ENCODE results near the gene GNAT2. TPM values are rescaled to one million over a fixed set of nuclear protein-coding genes. Genes with fewer than 3 reads are reported as not detected.

GNAT2 gene
- polyA plus RNA-seq (2011; rRNA removed) (0.09 and 0.15 TPM in 2 replicates), polyA minus RNA-seq (2011; rRNA and poly(A)+ RNA removed) (not detected in 2 replicates)

DNA sequence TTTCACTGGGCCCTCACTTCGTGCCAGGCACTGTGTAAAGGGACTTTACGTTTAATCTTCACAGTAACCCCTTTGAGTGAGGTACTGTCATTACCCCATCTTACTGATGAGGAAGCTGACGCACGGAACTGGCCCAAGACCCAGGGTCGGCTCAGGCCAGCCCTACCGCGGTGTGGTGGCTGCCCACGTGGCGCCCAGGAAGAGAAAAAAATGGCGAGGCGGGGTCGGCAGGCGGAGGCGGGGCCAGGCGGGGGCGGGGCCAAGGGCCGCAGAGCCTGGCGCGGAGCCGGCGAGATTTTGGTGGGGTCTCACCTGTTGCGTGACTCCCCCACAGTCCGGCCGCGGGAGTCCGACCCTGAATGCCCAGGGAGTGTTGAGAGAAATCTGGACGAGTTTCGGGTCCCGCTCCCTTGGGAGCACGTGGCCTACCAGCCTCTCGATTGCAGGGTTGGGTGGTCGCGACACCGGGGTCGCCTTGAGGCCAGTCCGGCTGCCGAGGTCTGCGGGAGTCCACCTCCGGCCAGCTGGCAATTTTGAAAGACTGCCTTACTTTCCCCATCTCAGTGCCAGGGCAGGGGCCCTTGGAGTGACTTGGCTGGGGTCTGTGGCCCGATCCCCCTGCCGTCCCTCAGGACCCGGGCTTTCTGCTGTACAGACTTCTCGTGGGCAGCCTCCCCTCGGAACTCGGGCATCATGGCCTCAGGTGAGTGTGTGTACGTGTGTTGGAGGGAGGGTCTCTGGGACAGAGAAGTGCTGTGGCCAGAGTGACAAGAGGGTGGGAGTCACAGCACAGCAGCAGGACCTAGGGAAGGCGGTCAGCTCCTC, at the start of gene GNAT2, which contains the start of gene AMPD2:
GNAT2 (minus strand) TSS at position 41 of the 825 bp plus-strand sequence. CDS start 6,746 bp downstream, outside the sequence.
AMPD2 (plus strand) TSS at position 262 of the 825 bp plus-strand sequence. CDS start 1,339 bp downstream, outside the sequence.
- CTCF ChIA-PET, result interaction anchor here (0.5 to 13.3 kb wide), 7 partner anchors 19 to 154 kb away, joined by 3 to 153 read pairs (median 4); partner anchors contain the start of gene GNAI3
- no peak for DNase-seq (ENCODE audit: low read depth)
- TF ChIP-seq, protein P1, sequence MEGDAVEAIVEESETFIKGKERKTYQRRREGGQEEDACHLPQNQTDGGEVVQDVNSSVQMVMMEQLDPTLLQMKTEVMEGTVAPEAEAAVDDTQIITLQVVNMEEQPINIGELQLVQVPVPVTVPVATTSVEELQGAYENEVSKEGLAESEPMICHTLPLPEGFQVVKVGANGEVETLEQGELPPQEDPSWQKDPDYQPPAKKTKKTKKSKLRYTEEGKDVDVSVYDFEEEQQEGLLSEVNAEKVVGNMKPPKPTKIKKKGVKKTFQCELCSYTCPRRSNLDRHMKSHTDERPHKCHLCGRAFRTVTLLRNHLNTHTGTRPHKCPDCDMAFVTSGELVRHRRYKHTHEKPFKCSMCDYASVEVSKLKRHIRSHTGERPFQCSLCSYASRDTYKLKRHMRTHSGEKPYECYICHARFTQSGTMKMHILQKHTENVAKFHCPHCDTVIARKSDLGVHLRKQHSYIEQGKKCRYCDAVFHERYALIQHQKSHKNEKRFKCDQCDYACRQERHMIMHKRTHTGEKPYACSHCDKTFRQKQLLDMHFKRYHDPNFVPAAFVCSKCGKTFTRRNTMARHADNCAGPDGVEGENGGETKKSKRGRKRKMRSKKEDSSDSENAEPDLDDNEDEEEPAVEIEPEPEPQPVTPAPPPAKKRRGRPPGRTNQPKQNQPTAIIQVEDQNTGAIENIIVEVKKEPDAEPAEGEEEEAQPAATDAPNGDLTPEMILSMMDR (IDR thresholded peaks at IDR 0.05; ENCODE audit: insufficient read depth, low read depth, low read length), result no peak
- H3K4me3 ChIP-seq (ENCODE audit: low read depth, low read length), result peak within 1 kb of the TSS; percentile 83
- peaks cover 1% of the 10 kb centered on the region; the same call in 1 of the 2 replicates for H3K36me3 ChIP-seq (ENCODE audit: control insufficient read depth, insufficient read depth, low read length)
- no peaks in the 10 kb centered on the region for H3K27me3 ChIP-seq (ENCODE audit: control insufficient read depth, insufficient read depth, low read length)
- POLR2A ChIA-PET, result interaction anchor here (0.8 kb wide), 1 partner anchor 71 kb away, joined by 6 read pairs; the partner anchor contains the start of gene GNAI3

DNA sequence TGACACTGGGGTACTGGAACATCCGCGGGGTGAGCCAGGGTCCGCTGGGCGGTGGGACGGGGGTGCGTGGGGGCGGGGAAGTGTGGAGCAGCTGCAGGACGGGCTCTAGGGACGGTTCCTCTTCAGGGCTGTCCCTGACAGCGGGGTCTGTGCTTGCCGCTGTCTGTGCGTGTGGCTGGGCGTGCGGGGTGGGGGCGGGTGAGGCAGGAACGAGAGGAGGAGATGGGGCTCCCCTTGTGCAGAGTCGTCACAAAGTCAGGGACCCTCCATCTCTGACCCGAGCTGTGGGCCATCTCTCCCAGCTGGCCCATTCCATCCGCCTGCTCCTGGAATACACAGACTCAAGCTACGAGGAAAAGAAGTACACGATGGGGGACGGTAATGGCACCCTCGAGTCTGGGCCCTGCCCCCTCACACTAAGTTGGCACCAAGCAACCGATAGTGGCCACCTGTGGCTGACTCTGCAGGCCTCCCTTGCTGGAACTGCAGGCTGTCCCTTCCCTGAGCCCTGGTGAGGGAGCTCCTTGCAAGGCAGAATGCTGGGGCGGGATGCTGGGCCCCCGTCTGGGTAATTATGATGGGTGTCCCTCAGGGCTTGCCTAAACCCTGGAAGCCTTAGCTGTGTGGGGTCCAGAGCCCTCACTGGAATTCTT, 48.8 kb upstream of the GNAT2 start:
- no peaks in the 10 kb centered on the region for H3K27me3 ChIP-seq (ENCODE audit: control insufficient read depth, insufficient read depth, low read length)
- 0 out of 2 replicates have a peak, but pooled peaks cover 3% of the 10 kb centered on the region for H3K36me3 ChIP-seq (ENCODE audit: control insufficient read depth, insufficient read depth, low read length)
- ChIA-PET CTCF (interaction anchor here (0.8 to 1.5 kb wide), 4 partner anchors 28 to 316 kb away, joined by 3 to 7 read pairs (median 4); partner anchors contain the start of gene AHCYL1), POLR2A (no interaction called here)
- TF ChIP-seq, protein P1 (IDR thresholded peaks at IDR 0.05; ENCODE audit: insufficient read depth, low read depth, low read length), result no peak
- no peak for DNase-seq (ENCODE audit: low read depth)
- H3K4me3 ChIP-seq (ENCODE audit: low read depth, low read length), result peak overlapping the region; percentile 65

DNA sequence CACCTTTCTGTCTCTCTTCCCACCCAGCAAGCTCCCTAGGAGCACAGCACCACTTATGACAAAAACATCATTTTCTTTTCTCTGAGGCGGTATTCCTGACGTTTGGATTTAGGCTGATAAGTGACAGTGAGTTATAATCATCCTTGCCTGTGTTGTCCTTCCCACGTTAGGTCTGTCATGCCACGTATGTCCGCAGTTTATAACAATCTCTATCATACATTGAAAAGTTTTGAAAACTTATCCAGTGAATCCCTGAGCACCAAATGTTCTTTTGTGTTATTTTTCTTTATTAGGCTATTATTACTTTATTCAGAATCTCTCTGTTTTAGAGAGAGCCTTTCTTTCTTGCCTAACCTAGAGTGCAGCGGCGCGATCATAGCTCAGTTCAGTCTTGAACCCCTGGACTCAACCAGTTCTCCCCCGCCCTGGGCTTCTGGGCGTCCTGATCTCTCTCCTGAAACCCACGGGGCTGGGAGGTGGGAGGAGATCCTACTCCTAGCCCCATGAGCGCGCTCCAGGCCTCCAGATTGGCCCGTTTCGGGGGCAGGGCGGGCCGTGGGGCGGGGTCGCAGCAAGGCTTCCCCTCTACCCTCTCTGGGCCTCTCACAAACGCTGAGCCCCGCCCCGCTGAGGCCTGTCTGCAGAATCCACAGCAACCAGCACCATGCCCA, 48.2 kb upstream of the GNAT2 start, which contains the start of gene GSTM2:
GSTM2 (plus strand) TSS at position 606 of the 671 bp plus-strand sequence; CDS start at position 665, 59 bp downstream.
- no peaks in the 10 kb centered on the region for H3K27me3 ChIP-seq (ENCODE audit: control insufficient read depth, insufficient read depth, low read length)
- TF ChIP-seq, protein P1 (IDR thresholded peaks at IDR 0.05; ENCODE audit: insufficient read depth, low read depth, low read length), result no peak
- peak within 1 kb of the TSS; percentile 65 for H3K4me3 ChIP-seq (ENCODE audit: low read depth, low read length)
- POLR2A ChIA-PET, result no interaction called here
- DNase-seq (ENCODE audit: low read depth), result peak; percentile 42
- CTCF ChIA-PET, result interaction anchor here (0.6 to 1.5 kb wide), 4 partner anchors 16 to 115 kb away, joined by 3 to 7 read pairs (median 4); no protein-coding TSS in a partner anchor
- 0 out of 2 replicates have a peak, but pooled peaks cover 3% of the 10 kb centered on the region for H3K36me3 ChIP-seq (ENCODE audit: control insufficient read depth, insufficient read depth, low read length)

DNA sequence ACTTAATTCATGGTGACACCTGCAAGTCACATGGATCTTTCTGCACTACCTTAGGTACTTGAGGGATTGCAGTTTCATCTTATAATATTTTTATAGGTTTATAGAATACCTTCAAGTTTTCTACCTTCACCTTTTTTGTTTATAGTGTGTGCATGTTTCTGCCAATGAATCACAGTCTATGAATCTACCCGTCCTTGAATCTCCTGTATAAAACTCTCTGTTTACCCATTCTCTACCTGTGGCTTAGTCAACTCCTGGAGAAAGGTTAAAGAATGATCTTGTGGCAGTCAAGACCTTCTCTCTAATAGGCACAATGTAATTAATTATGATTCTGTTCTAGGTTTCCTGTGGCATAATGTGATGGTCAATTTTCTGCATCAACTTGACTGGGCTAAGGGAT, 45.3 kb upstream of the GNAT2 start:
- TF ChIP-seq, protein P1 (IDR thresholded peaks at IDR 0.05; ENCODE audit: insufficient read depth, low read depth, low read length), result no peak
- Histone ChIP-seq H3K4me3 (ENCODE audit: low read depth, low read length) (no peak overlapping the region), H3K36me3 (ENCODE audit: control insufficient read depth, insufficient read depth, low read length) (no peaks in the 10 kb centered on the region), H3K27me3 (ENCODE audit: control insufficient read depth, insufficient read depth, low read length) (no peaks in the 10 kb centered on the region)
- ChIA-PET CTCF (no interaction called here), POLR2A (no interaction called here)
- no peak for DNase-seq (ENCODE audit: low read depth)
